ENCODE measurements around the gene GSK3B.
"Not testable (repeated sequence)": the region's sequence is repeated elsewhere in the genome, so short reads cannot be mapped to it uniquely, and the experiment has no call there.

The GSK3B gene

DNA sequence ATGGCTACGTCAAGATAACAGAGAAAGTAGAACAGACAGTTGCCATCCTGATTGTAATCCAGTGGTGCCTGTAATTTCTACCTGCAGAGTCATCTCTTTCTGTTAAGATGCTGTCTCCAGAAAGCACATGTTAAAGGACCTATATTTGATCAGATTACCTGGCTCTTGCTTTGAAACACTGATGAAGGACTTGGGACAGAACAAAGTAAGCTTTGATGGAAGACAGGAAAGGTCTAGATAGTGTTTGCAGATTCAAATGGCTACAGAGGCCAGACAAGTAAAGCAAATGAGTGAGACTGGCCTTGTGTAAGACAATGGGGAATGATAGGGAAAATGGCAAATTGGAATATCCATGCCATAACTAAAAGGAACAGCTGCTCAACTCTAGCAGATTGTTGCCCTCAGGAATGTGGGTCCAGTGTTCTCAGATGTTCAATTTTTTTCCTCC is 1.8 kb upstream of the GSK3B start:
- DNase-seq (ENCODE audit: low spot score), result no peak

DNA sequence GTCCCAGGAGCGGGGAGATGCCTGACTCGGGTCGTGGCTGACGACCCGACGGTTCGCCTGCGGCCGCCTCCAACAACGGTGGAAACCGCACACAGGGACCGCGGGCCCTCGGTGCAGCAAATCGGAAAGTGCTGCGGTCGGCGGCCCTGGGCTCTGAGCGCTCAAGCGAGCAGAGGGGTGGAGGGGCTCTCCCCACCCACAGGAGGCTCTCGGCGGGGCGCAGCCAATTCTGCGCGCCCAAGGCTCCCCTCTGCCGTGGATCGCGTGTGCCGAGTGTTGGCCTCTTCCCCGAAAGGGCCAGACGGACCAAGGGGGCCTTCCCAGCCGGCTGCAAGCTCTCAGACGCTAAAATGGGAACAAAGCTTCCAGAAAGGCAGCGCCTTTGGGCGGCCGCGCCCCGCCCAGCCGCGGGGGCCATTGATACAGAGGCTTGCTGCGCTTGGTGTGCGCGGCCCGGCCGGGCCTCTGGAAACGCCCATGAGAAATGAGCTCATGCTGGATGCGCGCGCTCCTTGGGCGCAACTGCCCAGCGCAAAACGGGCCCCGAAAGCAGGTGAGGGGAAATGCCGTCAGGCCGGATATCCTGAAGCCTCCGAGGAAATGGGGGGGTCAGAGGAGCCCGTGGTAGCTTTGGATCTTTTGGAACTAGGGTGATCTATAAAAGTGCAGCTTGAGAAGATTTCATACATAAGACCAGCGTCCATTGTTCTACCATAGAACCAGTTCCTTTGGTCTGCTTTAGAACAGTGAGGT is 1.2 kb upstream of the GSK3B start:
- peak; percentile 94 for DNase-seq (ENCODE audit: low spot score)

DNA sequence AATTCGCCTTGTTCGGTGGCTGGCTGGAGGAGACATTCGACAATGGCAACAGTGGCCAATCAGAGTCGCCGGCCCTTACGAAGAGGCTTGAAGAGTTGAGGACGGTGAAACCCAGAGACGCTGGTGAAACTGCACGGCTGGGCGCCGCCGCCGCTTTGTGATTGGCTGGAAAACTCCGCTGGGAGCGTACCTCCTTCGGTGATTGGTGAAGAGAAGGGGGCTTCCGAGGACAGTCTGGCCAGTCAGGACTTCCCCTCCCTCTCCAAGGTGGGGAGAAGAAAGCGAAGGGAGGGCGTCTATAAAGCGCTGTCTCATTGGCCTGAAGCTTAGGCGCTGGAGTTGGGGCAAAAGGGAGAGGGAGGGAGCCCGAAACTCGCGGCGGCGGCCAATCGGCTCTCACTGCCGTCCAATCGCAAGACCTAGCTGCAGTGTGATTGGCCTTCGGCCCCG is 554 bp upstream of the GSK3B start:
- DNase-seq (ENCODE audit: low spot score), result peak; percentile 100

DNA sequence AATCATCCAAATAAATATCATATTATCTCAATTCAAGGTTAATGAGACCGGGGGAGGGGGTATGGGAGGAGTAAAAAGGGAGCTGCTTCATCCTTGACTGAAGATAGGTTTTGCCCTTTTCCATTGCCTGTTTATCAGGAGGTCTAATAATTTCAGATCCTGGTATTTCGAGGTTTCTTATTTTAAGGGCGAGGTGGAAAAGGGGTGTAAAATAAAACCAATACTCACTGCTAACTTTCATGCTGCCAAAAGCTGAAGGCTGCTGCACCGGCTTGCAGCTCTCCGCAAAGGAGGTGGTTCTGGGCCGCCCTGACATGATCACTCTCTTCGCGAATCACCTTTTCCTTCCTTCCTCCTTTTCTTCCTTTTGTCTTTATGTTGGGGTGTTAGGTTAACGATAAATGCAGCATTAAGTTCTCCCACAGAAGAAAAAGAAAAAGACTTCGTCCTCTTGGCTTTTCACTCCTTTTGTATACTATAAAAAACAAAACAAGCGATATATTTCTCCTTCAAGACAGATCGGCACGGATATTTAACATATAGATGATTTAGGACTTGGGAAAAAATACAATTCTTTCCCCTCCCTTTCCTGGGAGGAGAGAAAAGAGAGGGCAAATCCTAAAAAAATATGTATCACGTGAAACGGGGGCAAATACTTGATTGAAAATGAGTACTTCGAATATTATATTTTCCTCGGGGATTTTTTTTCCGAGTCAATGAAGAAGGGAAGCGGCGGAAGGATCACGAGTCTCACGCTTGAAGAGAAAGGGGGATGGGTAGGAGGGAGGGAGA is 932 bp downstream of the GSK3B start:
- peak; percentile 57 for DNase-seq (ENCODE audit: low spot score)

DNA sequence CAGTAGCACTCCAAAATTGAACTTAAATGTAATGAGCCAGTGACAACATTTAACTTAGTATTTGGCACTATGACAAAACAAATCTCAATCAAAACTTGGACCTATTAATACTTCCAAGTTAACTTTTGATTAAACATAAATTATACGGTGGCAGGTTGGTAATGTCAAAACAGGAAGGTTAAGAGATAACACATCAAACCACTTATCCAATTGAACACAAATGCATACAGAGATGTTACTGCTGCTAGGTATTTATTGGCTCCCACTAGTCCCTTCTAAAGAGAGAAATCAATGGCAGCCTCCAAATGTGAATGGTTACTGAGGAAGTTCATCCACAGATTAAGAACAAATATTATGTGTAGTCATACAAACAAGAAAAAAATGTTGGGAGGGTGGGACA is 1.8 kb downstream of the GSK3B start:
- DNase-seq (ENCODE audit: low spot score), result peak; percentile 49

DNA sequence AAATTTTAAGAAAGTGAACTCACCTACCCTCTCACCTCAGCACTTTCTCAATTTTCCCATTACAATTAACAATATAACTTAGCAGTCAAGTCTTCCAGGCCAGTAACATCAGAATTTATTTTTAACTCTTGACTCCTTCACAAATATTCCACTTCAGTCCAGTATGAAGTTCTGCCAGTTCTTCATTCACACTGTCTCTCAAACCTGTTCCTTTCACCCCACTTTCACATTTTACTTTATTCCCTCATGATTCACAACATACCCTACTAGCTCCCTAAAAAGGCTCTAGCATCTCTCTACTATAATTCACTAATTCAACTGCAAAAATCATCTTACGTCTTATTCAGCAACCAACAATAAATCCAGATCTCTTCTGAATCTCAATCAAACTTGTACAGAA is 3.8 kb downstream of the GSK3B start:
- DNase-seq (ENCODE audit: low spot score), result peak; percentile 9

DNA sequence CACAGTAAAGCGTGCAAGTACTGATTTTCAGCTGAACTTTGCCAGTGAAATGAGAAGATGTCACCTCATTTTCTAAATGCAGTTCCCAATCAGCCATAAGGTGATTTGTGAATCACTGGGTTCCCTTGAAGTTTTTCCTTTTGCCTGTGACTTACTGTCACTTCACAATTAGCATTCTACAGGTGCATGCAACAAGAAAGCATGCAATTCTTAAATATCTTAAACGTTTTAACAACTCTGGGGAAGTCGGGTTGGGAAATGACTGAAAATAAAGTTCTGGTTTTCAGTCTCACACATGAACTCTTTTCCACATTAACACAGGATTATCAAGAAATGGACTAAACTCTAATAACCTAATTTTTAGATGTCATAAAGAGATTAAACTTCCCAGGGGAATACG is 5.2 kb downstream of the GSK3B start:
- DNase-seq (ENCODE audit: low spot score), result peak; percentile 9

DNA sequence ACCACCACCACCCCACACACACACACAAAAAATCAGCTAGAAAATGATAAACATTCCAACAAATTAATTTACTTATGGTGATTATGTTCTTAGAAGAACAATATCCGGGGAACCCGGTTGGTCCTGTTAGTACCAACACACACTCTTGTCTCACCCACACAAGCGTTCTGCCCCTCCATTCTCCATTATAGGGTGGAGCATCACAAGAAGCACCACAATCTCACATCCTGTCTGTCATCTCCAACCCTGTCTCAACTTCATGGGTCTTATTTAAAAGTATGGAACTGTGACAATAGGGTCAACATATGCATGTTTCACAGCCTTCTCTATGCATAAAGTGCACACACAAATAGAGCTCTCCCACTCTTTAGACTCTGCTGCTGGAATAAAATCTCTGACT is 5.6 kb downstream of the GSK3B start:
- no peak for DNase-seq (ENCODE audit: low spot score)

DNA sequence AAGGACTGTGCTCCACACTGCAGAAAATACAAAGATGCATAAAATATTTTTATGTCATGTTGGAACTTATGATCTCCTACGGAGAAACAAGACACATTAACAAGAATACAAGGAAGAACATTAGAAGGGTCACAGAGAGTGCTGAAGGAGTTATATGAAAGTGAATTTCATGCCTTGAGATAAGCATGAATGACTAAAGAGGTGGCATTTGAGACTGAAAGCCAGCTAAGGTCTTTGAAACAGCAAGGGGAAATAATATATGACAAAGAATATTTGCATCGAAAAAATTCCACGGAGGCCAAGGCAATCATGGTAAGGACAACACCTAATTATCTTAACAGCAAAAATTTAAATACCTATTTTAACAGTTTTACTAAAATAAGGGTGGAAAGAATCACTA is 12.5 kb downstream of the GSK3B start:
- no peak for DNase-seq (ENCODE audit: low spot score)

DNA sequence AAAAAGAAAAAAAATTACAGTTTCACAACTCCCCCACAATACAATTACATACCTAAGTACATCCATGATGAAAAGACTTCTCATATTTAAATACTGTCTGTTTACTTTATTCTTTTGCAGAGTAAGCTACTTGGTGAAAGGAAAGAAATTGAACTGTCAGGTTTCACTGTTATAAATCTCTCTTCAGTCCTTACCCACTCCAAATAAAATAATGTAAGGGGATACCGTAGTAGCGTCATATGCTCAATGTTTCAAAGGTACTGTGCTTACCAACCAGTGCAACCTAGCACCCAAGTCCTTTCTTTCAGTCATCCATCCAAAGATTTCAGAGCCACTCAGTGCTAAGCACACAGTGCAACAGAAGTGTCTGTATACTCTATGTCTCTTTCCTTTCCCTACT is 13.4 kb downstream of the GSK3B start:
- DNase-seq (ENCODE audit: low spot score), result no peak

DNA sequence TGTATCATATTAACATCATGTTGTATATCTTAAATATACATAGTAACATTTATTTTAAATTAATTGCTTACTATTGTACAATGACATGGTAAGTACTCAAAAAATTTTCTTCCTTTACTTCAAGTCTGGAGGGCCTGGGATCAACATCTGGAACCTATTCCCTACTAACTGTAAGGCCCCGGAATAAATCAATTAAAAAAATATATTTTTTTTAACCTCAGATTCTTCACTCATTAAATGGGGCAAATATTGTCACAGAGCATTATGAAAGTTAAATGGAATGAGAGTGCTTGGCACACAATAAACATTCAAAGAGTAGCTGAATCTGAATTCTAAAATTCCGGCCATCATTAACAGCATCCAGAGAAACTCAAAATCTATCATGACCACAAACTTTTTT is 16.5 kb downstream of the GSK3B start:
- no peak for DNase-seq (ENCODE audit: low spot score)

DNA sequence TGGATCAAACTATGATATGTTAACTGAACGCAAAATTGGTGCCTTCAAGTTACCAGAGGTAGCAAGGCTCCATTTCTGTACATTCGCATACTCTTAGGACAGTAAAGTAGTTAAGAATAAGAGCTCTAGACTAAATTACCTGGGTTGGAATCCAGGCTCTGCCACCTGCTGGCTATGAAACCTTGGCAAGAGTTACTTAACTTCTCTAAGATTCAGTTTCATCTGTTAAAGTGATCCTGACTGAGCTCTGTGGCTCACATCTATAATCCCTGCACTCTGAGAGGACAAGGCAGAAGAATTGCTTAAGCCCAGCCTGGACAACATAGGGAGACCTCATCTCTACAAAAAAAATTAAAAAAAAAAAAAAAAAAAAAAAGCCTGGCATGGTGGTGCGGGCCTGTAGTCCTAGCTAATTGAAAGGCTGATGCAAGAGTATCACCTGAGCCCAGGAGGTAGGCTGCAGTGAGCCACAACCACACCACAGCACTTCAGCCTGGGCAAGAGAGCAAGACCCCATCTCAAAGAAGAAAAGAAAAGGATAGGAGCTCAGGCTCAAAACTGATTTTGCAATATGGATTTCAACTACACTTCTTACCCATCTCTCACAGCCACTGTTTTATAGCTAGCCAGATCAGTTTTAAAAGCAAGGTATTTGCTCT is 21.3 kb downstream of the GSK3B start:
- peak; percentile 12 for DNase-seq (ENCODE audit: low spot score)

DNA sequence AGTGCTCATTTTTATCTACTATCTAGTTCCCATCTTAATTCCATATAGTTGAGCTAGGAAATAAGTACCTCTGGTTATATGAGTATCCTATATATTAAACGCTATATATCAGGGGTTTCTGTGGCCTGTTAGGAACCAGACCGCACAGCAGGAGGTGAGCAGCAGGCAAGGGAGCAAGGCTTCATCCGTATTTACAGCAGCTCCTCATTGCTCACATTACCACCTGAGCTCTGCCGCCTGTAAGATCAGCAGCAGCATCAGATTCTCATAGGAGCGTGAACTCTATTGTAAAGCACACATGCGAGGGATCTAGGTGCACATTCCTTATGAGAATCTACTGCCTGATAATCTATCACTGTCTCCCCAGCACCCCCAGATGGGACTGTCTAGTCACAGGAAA is 23.0 kb downstream of the GSK3B start:
- no peak for DNase-seq (ENCODE audit: low spot score)

DNA sequence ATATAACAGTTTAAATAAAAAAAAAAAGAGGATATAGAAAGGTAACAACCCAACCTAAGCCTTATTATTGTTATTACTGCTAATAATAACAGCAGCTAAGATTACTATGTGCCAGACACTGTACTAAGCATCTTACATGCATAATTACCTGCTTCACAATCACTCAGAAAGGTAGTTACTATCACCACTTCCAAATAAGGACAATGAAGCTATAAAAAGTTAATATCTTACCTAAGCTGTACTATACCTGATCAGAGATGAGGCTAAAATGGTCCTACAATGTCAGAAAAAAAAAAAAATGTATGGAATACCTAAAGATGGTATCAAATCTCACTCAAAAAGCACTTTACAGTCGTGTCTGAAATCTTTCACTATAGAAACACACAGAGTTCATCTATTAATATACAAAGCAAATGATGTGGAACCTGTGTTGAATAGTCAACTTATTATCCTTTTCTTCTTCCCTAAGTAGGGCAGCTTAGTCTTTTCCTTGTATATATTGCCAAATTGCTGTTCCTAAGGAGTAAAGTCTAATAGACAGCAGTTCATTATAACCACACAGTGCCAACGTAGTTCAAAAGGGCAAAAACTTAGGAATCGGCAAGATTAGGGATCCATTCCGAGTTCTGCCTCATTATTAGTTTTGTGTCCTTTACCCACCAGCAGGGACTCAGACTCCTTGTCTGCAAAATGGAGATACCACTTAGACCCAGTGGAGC is 23.8 kb downstream of the GSK3B start:
- no peak for DNase-seq (ENCODE audit: low spot score)

DNA sequence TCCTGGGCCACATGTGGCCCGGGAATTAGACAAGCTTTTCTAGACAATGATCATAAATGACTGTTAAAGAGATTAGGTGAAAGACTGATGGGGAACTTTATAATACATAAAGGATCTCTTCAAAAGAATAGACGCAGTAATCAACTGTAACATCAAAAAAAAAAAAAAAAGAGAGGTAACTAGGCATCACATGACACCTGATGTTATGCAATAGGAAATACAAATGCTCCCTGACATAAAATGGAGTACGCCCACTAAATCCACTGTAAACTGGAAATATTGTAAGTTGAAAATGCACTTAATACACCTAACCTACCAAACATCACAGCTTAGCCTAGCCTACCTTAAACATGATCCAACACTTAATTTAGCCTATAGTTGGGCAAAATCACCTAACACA is 27.2 kb downstream of the GSK3B start:
- DNase-seq (ENCODE audit: low spot score), result no peak

DNA sequence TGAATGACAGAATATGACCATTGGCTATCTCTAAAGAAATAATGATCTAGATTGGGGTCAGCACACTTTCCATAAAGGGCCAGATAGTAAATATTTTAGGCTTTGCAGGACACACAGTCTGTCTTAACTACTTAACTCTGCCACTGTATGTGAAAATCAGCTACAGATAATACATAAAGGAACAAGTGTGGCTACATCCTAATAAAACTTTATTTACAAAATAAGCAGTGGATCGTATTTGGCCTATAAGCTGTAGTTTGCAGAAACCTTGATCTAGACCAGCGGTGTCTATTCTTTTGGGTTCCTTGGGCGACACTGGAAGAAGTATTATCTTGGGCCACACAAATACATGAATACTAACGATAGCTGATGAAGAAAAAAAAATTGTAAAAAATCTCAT is 27.6 kb downstream of the GSK3B start:
- DNase-seq (ENCODE audit: low spot score), result no peak

DNA sequence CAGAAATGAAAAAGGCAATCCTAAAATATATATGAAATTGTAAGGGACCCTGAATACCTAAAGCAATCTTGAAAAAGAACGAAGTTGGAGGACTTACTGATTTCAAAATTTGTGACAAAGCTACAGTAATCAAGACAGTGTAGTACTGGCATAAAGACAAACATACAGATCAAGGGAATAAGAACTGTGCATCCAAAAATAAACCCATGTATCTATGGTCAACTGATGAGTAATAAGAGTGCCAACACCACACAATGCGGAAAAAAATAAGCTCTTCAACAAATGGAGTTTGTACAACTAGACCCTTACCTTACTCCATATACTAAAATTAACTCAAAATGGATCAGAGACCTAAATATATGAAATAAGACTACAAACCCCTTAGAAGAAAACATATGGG is 29.6 kb downstream of the GSK3B start:
- no peak for DNase-seq (ENCODE audit: low spot score)

DNA sequence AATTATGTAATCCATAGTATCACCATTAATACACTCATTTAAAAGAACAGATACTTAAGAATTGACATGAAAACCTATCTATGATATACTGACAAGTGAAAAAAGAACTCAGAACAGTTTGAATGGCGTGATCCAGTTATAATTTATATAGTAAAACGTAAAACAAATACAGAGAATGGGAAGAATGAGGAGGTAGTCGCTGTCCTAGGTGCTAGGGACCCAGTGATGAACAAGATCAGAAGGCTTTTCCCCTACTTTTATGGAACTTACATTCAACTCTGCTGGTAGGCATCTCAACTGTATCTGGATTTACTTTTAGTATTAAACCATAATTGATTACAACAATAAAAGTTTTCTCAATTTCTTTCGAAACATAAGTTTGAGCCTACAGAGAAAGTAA is 31.8 kb downstream of the GSK3B start:
- DNase-seq (ENCODE audit: low spot score), result no peak

DNA sequence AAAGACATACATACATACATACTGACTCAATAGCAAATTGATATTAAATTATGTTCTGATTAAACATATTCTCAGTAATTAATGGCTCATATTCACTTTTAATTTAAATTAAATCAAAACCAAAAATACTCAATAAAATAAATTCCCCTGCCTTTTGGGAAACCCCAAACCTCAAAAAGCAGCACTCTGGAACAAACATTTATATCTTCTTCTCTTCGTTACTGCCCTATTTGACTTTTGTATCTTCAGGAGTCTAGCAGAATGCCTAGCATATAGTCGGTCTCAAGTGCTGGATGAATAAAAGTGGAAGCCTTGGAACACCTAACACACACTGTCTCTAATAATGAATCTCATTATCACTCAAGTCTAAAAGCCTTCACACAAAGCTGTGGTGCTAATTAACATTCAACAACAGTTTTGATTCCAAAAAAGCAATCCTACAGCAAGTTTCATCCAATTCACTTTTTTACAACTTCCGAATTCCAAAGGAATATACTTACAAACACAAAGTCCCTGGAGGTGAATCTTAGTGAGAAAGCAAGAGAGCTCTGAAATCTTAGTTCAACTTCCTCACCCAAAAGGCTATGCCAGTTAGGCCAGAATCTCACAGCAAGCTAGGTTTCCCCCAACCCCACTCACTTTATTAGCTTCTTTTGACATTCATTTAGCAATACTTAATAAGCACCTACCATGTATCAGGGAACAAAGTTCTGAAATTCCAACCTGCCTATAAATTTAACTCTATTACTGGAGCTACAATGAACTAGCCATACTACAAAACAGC is 35.0 kb downstream of the GSK3B start:
- no peak for DNase-seq (ENCODE audit: low spot score)

DNA sequence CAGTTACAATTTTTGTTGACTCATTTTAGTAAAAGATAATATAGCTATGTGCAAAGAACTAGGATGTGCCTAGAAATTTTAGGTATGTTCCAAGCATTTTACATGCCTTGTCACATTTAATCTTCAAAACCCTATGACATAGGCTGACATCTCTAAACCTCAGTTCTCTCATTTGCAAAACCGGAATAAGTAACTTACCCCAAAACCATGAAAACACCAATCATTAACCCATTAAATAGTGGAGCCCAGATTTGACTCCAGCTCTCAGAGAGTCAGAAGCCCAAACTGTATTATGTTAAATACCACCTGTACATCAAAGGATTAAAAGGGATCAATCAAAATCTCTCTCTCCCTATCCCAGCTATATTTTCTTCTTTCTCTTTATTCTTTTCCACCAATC is 36.6 kb downstream of the GSK3B start:
- no peak for DNase-seq (ENCODE audit: low spot score)

DNA sequence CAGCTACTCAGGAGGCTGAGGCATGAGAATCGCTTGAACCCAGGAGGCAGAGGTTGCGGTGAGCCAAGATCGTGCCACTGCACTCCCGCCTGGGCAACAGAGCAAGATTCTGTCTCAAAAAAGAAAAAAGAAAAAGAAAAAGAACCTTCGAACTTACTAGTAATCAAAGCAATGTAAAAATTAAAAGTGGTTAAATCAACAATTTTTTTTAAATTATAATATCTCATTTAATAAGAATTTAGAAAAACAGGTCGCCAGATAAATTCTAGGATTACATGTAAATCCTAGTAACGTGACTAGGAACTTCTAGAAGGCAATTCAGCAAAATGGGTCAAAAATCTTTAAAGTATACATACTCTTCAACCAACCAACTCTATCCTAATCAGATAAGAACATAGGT is 37.2 kb downstream of the GSK3B start:
- DNase-seq (ENCODE audit: low spot score), result no peak

DNA sequence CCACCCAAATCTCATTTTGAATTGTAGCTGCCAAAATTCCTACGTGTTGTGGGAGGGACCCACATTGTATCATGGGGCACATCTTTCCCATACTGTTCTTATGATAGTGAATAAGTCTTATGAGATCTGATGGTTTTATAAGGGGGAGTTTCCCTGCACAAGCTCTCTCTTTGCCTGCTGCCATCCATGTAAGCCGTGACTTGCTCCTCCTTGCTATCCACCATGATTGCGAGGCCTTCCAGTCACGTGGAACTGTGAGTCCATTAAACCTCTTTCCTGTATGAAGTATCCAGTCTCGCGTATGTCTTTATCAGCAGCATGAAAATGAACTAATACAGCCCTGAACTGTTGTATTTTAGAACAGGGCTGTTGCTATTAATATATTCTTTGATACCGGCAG is 40.6 kb downstream of the GSK3B start:
- DNase-seq (ENCODE audit: low spot score), result not testable (repeated sequence)
